Ascending aorta (tissue), 2 donors: ENCODE measurements around the gene SIGLEC10. TPM values are rescaled to one million over a fixed set of nuclear protein-coding genes. Genes with fewer than 3 reads are reported as not detected.
A peak's percentile ranks its signal among the peaks of the same experiment; 100 is the strongest.

Source experiments
- DNase-seq, 2 donors: peaks; one replicate each; pipeline ENCODE4 v3.0.0-alpha.2; 2019; ENCODE audit warnings: low spot score in 2 of 2
- H3K27ac ChIP-seq, 2 donors: fragments of 200-600 bp; sonication (generic); one replicate each; pipeline ENCODE4 v1.5.1; 2016 to 2017; ENCODE audit warnings: mild to moderate bottlenecking in 1 of 2
- H3K27me3 ChIP-seq: fragments of 200-600 bp; sonication (generic); one replicate; pipeline ENCODE4 v1.5.1; 2017
- H3K36me3 ChIP-seq, 2 donors: fragments of 200-600 bp; sonication (generic); one replicate each; pipeline ENCODE4 v1.5.1; 2016
- H3K4me1 ChIP-seq, 2 donors: fragments of 200-600 bp; sonication (generic); one replicate each; pipeline ENCODE4 v1.5.1; 2016 to 2017; ENCODE audit warnings: mild to moderate bottlenecking in 1 of 2
- H3K4me3 ChIP-seq, 2 donors: fragments of 200-600 bp; sonication (generic); one replicate each; pipeline ENCODE4 v1.5.1; 2016 to 2017; ENCODE audit warnings: mild to moderate bottlenecking in 1 of 2
- H3K9me3 ChIP-seq, 2 donors: fragments of 200-600 bp; sonication (generic); one replicate each; pipeline ENCODE4 v1.5.1; 2016
- intact Hi-C: fragments of 100-400 bp; cut with DNase I; formaldehyde crosslinking; loops from one replicate; pipeline ENCODE4 v1.15.1; 2023
- total RNA-seq: library from RNA; depleted of rRNA; stranded (reverse); fragments of >200 nt; gene quantifications from one replicate; pipeline ENCODE4 v1.1.0, GENCODE V29; 2016
- TF ChIP-seq, protein P1 (sequence below), 3 experiments: fragments of 200-600 bp in 2 of 3; fragments of 450-650 bp in 1 of 3; sonication (generic) in 2 of 3; IDR thresholded peaks; one replicate each; pipeline ENCODE4 v1.5.1; 2016 to 2019; ENCODE audit warnings: antibody characterized with exemption in 3 of 3, mild to moderate bottlenecking in 1 of 3, moderate library complexity in 1 of 3

Gene SIGLEC10
- total RNA-seq, 1 donor from 2014 or later, result 5.4 TPM

DNA sequence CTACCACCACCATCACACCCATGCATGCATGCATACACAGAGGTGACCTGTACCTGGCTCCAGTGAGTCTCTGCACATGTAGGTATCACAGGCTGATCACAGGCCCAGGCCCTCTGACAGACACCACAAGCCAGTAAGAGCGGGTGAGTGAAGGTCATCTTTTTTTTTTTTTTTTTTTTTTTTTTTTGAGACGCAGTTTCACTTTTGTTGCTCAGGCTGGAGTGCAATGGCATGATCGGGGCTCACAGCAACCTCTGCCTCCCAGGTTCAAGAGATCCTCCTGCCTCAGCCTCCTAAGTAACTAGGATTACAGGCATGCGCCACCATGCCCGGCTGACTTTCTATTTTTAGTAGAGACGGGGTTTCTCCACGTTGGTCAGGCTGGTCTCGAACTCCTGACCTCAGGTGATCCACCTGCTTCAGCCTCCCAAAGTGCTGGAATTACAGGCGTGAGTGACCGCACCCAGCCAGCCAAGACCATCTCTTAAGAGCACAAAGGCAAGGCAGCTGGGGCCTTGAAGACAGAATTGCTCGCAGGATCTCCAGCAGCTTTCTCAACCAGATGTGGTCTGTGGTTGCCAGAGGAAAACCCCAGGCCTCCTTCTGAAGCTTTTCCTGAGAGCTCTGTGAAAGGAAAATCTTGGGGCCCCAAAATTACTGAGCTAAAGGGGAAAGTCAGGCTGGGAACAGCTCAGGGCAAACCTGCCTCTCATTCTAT, 41.8 kb downstream of the SIGLEC10 start:
- no peaks in the 10 kb centered on the region for H3K27me3 ChIP-seq
- H3K36me3 ChIP-seq, result no peaks in the 10 kb centered on the region
- no peak for DNase-seq
- H3K9me3 ChIP-seq, result no peaks in the 10 kb centered on the region
- no peak overlapping the region for H3K27ac ChIP-seq
- TF ChIP-seq, protein P1, sequence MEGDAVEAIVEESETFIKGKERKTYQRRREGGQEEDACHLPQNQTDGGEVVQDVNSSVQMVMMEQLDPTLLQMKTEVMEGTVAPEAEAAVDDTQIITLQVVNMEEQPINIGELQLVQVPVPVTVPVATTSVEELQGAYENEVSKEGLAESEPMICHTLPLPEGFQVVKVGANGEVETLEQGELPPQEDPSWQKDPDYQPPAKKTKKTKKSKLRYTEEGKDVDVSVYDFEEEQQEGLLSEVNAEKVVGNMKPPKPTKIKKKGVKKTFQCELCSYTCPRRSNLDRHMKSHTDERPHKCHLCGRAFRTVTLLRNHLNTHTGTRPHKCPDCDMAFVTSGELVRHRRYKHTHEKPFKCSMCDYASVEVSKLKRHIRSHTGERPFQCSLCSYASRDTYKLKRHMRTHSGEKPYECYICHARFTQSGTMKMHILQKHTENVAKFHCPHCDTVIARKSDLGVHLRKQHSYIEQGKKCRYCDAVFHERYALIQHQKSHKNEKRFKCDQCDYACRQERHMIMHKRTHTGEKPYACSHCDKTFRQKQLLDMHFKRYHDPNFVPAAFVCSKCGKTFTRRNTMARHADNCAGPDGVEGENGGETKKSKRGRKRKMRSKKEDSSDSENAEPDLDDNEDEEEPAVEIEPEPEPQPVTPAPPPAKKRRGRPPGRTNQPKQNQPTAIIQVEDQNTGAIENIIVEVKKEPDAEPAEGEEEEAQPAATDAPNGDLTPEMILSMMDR (IDR thresholded peaks at IDR 0.05), result no peak
- H3K4me3 ChIP-seq, result no peak overlapping the region
- no peaks in the 10 kb centered on the region for H3K4me1 ChIP-seq
- intact Hi-C loops, result no loop called here

DNA sequence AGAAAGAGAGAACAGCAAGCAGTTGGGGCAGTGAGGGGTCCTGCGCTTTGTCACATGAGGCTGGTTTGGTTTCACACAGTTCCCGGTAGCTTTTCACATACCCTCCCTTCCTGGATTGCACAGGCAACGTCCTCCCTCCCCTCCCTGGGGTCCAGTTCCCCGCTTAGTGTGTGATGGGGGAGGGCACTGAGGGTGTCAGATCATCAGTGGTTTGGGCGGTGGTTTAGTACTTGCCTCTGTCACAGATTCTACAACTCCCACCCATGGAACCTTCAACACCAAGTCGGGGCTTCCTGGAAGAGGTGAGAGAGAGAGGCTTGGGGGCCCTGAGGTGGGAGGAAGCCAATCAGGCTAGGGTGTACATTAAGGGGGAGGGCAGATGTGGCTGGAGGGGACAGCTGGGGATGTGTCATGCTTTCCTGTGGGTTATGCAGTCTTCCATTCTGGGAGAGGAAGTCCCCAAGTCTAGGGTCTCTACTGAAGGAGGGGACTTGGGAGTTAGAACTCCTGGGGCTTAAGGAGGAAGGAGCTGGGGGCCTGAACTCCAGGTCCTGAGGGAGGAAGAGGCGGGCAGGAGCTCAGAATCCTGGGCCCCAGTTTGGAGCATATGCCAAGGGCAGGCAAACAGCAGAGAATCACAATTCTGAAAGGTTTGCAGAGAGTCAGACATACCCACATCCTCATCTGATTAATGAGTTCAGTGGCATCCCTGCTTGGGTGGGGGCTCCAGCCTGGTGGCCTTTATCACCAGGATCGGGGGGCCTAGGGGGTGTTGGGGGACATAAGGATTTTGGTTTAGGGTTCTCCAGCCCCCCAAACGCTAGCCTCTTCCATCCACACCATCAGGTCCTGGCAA, 44.6 kb downstream of the SIGLEC10 start, which contains the start of gene NKG7:
Gene NKG7 (minus strand): TSS at position 6 of the 856 bp plus-strand sequence. CDS start 119 bp downstream, outside the sequence.
- H3K4me3 ChIP-seq, result no peak within 1 kb of the TSS
- no peaks in the 10 kb centered on the region for H3K9me3 ChIP-seq
- no peaks in the 10 kb centered on the region for H3K27me3 ChIP-seq
- H3K27ac ChIP-seq, result peak within 1 kb of the TSS in 1 of 2 donors; percentile 46
- TF ChIP-seq, protein P1 (IDR thresholded peaks at IDR 0.05), result no peak
- no peaks in the 10 kb centered on the region for H3K36me3 ChIP-seq
- peaks cover 0 to 4% of the 10 kb centered on the region in 2 donors for H3K4me1 ChIP-seq
- intact Hi-C loops, result no loop called here
- DNase-seq, result no peak

DNA sequence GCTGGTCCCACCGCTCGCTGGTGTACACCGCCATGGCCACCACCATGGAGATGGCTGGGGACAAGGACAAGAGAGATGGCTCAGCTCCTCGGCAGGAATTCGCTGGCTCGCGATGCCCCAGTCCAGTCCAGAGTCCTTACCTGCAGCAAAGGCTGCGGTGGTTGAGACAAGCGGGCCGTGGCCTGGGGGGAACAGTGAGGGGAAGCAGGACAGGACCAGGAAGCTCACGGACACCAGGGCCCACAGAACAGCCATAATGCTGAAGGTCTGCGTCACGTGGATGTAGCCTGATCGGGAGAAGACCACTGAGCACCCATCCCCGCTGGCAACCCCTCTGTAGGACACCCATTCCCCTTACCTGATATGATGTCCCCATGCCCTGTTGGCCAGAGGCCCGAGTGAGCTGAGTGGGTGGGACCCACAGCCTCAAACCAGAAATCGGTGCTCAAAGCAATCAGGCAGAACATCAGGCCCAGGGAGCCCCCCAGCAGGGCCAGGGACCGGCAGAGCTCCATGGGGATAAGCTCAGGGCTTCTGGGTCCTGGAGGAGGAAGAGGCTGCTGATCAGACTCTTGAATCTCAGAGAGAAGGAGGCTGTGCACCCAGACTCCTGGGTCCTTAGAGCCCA, 45.3 kb downstream of the SIGLEC10 start:
- Histone ChIP-seq H3K4me1 (peaks cover 0 to 4% of the 10 kb centered on the region in 2 donors), H3K36me3 (no peaks in the 10 kb centered on the region), H3K27ac (peak overlapping the region in 1 of 2 donors; percentile 46), H3K9me3 (no peaks in the 10 kb centered on the region), H3K4me3 (no peak overlapping the region), H3K27me3 (no peaks in the 10 kb centered on the region)
- no peak for DNase-seq
- TF ChIP-seq, protein P1 (IDR thresholded peaks at IDR 0.05), result no peak
- intact Hi-C loops, result no loop called here

DNA sequence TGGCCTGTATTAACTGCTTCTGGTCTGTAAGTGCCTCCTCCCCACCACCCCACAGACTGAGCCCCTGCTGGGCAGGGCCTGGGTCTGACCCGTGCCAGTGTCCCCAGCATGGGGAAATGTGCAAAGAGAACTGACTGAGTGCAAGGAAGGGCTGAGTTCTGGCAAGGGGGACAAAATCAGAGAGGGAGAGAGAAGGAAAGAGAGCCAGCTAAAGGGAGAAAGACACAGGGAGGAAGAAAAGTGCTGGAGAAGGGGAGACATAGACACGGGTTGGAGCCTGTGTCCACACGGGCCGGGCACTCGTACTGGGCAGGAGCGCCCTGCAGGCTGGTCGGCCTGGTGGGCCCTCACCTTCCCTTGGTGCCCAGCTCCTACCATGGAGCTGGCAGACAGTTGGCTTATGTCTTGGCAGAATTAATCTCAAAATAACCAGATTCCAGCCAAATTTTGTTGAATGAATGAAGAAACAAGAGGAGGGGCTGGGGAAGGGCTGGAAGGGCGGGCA, 46.2 kb downstream of the SIGLEC10 start:
- peaks cover 0 to 4% of the 10 kb centered on the region in 2 donors for H3K4me1 ChIP-seq
- H3K27me3 ChIP-seq, result no peaks in the 10 kb centered on the region
- TF ChIP-seq, protein P1 (IDR thresholded peaks at IDR 0.05), result no peak

DNA sequence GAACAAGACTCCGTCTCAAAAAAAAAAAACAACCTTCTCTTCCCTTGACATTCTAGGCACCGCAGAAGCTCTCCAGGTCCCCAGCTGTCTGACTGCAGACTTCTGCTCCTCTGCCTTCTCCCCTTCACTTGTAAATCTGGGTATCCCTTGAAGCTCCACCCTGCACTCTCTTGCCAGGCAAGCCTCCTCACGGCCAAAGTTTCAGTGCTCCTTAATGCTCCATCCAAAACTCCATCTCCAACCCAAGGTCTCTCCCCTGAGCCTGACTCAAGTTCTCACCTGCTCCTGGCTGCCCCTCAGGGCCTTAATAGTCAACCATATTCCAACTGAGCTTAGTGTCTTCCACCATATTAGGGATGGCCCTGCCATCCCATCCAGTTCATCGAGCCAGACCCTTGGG, 47.2 kb downstream of the SIGLEC10 start:
- Histone ChIP-seq H3K4me3 (no peak overlapping the region), H3K4me1 (peaks cover 2 to 5% of the 10 kb centered on the region in 2 donors)
- TF ChIP-seq, protein P1 (IDR thresholded peaks at IDR 0.05), result no peak

More for the DNA sequence above, 46.2 kb downstream of the SIGLEC10 start:
- H3K27ac ChIP-seq, result no peak overlapping the region
- H3K36me3 ChIP-seq, result no peaks in the 10 kb centered on the region
- DNase-seq, result no peak
- intact Hi-C loops, result no loop called here
- H3K4me3 ChIP-seq, result no peak overlapping the region
- H3K9me3 ChIP-seq, result no peaks in the 10 kb centered on the region

More for the DNA sequence above, 47.2 kb downstream of the SIGLEC10 start:
- no peak overlapping the region for H3K27ac ChIP-seq
- no peaks in the 10 kb centered on the region for H3K27me3 ChIP-seq
- H3K36me3 ChIP-seq, result no peaks in the 10 kb centered on the region
- no peaks in the 10 kb centered on the region for H3K9me3 ChIP-seq
- intact Hi-C loops, result no loop called here
- no peak for DNase-seq
